Measurements from ENCODE around the gene CRAMP1.

The CRAMP1 gene

DNA sequence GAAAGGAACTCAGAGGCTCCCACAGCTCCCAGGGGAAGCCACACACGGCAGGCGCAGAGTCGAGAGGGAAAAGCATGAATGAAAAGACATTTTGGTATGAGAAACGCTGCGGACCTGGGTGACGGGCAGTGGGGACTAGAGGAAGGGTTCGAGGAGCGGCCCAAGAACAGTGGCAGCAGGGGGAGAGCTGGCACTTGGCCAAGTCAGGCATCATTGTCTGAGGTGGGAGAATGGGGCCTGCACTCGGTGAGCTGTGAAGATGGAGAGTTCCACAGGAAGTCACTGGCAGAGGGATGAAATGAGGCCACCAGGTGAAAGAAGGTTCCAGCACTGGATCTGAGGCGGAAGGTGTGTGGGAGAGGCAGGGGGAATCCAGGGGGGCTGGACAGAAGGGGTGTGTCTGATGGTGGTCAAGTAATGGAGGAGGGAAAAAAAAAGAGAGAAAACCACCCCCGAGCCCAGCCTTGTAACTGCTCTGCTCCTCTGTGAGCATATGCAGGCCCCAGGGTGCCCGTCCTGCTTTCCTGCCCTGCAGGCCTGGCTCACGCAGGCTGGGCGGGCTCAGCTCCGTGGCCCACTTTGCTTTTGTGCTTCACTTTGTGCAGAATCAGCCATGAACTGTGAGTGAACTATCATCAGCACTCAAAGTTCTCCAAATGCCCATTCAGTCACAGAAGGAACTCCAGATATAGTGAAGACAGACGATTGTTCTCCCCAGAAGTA, 46.9 kb upstream of the CRAMP1 start:
- no peak overlapping the region for H2BK12ac ChIP-seq (ENCODE audit: low read length in 2 of 2)
- no peaks in the 10 kb centered on the region for H3K27me3 ChIP-seq (ENCODE audit: control insufficient read depth in 1 of 2, insufficient read depth in 1 of 2, low read length in 2 of 2)
- no peak overlapping the region for H2BK5ac ChIP-seq (ENCODE audit: low read depth, low read length, poor library complexity, severe bottlenecking)
- no peaks in the 10 kb centered on the region for H3K79me1 ChIP-seq (replicated peaks; ENCODE audit: low read length, poor library complexity, severe bottlenecking)
- H2AK5ac ChIP-seq (ENCODE audit: low read length, severe bottlenecking), result no peak overlapping the region
- H4K91ac ChIP-seq (ENCODE audit: low read length), result peak overlapping the region; percentile 2
- no peak overlapping the region for H3K14ac ChIP-seq (ENCODE audit: low read length in 2 of 2)
- H2AFZ ChIP-seq (ENCODE audit: low read depth, low read length), result no peak overlapping the region
- no peak overlapping the region for H3K4me2 ChIP-seq (ENCODE audit: low read length, poor library complexity, severe bottlenecking)
- no peaks in the 10 kb centered on the region for H3K9me3 ChIP-seq (ENCODE audit: control insufficient read depth, low read length)
- H3K4me1 ChIP-seq (ENCODE audit: control insufficient read depth, insufficient read depth, low read depth, low read length), result peaks cover 7% of the 10 kb centered on the region
- H3K27ac ChIP-seq (ENCODE audit: low read length, poor library complexity, severe bottlenecking), result no peak overlapping the region
- H2BK15ac ChIP-seq (ENCODE audit: low read depth, poor library complexity, severe bottlenecking), result no peak overlapping the region
- no peak overlapping the region for H2BK120ac ChIP-seq (ENCODE audit: low read depth, low read length)
- H3K4me3 ChIP-seq (ENCODE audit: insufficient read depth in 1 of 2, low read depth in 1 of 2, low read length in 2 of 2), result peak overlapping the region in 1 of 2 experiments; percentile 14
- H3K4ac ChIP-seq (ENCODE audit: low read depth in 1 of 2, low read length in 2 of 2), result no peak overlapping the region
- no peak overlapping the region for H3K18ac ChIP-seq (ENCODE audit: low read depth in 1 of 2, low read length in 2 of 2)
- no peak overlapping the region for H3K9ac ChIP-seq (ENCODE audit: low read length)
- H4K8ac ChIP-seq (ENCODE audit: low read length), result no peak overlapping the region
- 90% methylated on average over 16 of the region's 16 CpGs for WGBS
- peaks cover 61 to 71% of the 10 kb centered on the region in 2 experiments for H3K36me3 ChIP-seq (ENCODE audit: control insufficient read depth in 1 of 2, insufficient read depth in 2 of 2, low read depth in 1 of 2, low read length in 2 of 2)
- no peak for DNase-seq
- H3K23ac ChIP-seq (ENCODE audit: low read length in 2 of 2), result no peak overlapping the region

GRCh38 chr16:1567988-1568387, 44.2 kb upstream of the CRAMP1 start:
- Histone ChIP-seq H2BK15ac (ENCODE audit: low read depth, poor library complexity, severe bottlenecking) (no peak overlapping the region), H3K27me3 (ENCODE audit: control insufficient read depth in 1 of 2, insufficient read depth in 1 of 2, low read length in 2 of 2) (no peaks in the 10 kb centered on the region), H3K9me3 (ENCODE audit: control insufficient read depth, low read length) (no peaks in the 10 kb centered on the region), H2AK5ac (ENCODE audit: low read length, severe bottlenecking) (no peak overlapping the region), H2AFZ (ENCODE audit: low read depth, low read length) (no peak overlapping the region), H3K14ac (ENCODE audit: low read length in 2 of 2) (no peak overlapping the region), H3K4me3 (ENCODE audit: insufficient read depth in 1 of 2, low read depth in 1 of 2, low read length in 2 of 2) (no peak overlapping the region), H3K79me1 (replicated peaks; ENCODE audit: low read length, poor library complexity, severe bottlenecking) (no peaks in the 10 kb centered on the region), H3K9ac (ENCODE audit: low read length) (no peak overlapping the region), H2BK12ac (ENCODE audit: low read length in 2 of 2) (no peak overlapping the region), H3K18ac (ENCODE audit: low read depth in 1 of 2, low read length in 2 of 2) (no peak overlapping the region), H3K4ac (ENCODE audit: low read depth in 1 of 2, low read length in 2 of 2) (no peak overlapping the region), H3K36me3 (ENCODE audit: control insufficient read depth in 1 of 2, insufficient read depth in 2 of 2, low read depth in 1 of 2, low read length in 2 of 2) (peaks cover 58 to 67% of the 10 kb centered on the region in 2 experiments), H3K27ac (ENCODE audit: low read length, poor library complexity, severe bottlenecking) (no peak overlapping the region), H2BK5ac (ENCODE audit: low read depth, low read length, poor library complexity, severe bottlenecking) (no peak overlapping the region), H3K4me1 (ENCODE audit: control insufficient read depth, insufficient read depth, low read depth, low read length) (peaks cover 9% of the 10 kb centered on the region), H3K4me2 (ENCODE audit: low read length, poor library complexity, severe bottlenecking) (no peak overlapping the region), H3K23ac (ENCODE audit: low read length in 2 of 2) (no peak overlapping the region), H4K91ac (ENCODE audit: low read length) (no peak overlapping the region), H4K8ac (ENCODE audit: low read length) (no peak overlapping the region), H2BK120ac (ENCODE audit: low read depth, low read length) (no peak overlapping the region)
- DNase-seq, result no peak
- 92% methylated on average over 13 of the region's 13 CpGs for WGBS

GRCh38 chr16:1571012-1571671, 41.0 kb upstream of the CRAMP1 start:
- Histone ChIP-seq H4K8ac (ENCODE audit: low read length) (no peak overlapping the region), H2AFZ (ENCODE audit: low read depth, low read length) (no peak overlapping the region), H3K9ac (ENCODE audit: low read length) (no peak overlapping the region), H4K91ac (ENCODE audit: low read length) (no peak overlapping the region), H2AK5ac (ENCODE audit: low read length, severe bottlenecking) (no peak overlapping the region), H3K4me2 (ENCODE audit: low read length, poor library complexity, severe bottlenecking) (no peak overlapping the region), H3K27me3 (ENCODE audit: control insufficient read depth in 1 of 2, insufficient read depth in 1 of 2, low read length in 2 of 2) (no peaks in the 10 kb centered on the region), H3K4me1 (ENCODE audit: control insufficient read depth, insufficient read depth, low read depth, low read length) (peaks cover 4% of the 10 kb centered on the region), H2BK12ac (ENCODE audit: low read length in 2 of 2) (no peak overlapping the region), H3K4ac (ENCODE audit: low read depth in 1 of 2, low read length in 2 of 2) (no peak overlapping the region), H3K9me3 (ENCODE audit: control insufficient read depth, low read length) (no peaks in the 10 kb centered on the region), H3K27ac (ENCODE audit: low read length, poor library complexity, severe bottlenecking) (no peak overlapping the region), H3K36me3 (ENCODE audit: control insufficient read depth in 1 of 2, insufficient read depth in 2 of 2, low read depth in 1 of 2, low read length in 2 of 2) (peaks cover 44 to 49% of the 10 kb centered on the region in 2 experiments), H3K4me3 (ENCODE audit: insufficient read depth in 1 of 2, low read depth in 1 of 2, low read length in 2 of 2) (no peak overlapping the region), H2BK120ac (ENCODE audit: low read depth, low read length) (no peak overlapping the region), H3K23ac (ENCODE audit: low read length in 2 of 2) (no peak overlapping the region), H3K14ac (ENCODE audit: low read length in 2 of 2) (no peak overlapping the region), H3K79me1 (replicated peaks; ENCODE audit: low read length, poor library complexity, severe bottlenecking) (no peaks in the 10 kb centered on the region), H2BK5ac (ENCODE audit: low read depth, low read length, poor library complexity, severe bottlenecking) (no peak overlapping the region), H3K18ac (ENCODE audit: low read depth in 1 of 2, low read length in 2 of 2) (no peak overlapping the region), H2BK15ac (ENCODE audit: low read depth, poor library complexity, severe bottlenecking) (no peak overlapping the region)
- WGBS, result 81% methylated on average over 6 of the region's 7 CpGs
- no peak for DNase-seq

DNA sequence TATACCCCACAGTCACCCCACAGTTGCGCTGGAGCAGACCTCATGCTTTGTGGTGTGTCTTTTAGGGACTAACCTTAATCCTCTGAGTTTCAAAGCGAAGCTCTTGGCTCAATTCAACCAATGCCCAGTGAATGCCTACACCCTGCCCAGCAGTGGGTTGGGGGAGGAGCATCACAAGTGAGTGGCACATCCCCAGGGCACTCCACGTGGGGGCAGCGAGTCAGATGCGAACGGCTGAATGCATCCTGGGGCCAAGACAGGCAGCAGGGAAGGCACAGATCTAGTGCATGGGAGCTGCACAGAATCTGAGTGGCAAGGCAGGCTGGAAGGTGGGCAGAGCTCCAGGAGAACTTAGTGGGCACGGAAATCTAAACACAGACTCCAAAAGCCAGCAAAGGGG, 39.5 kb upstream of the CRAMP1 start:
- Histone ChIP-seq H2AFZ (ENCODE audit: low read depth, low read length) (no peak overlapping the region), H3K27ac (ENCODE audit: low read length, poor library complexity, severe bottlenecking) (no peak overlapping the region), H2BK5ac (ENCODE audit: low read depth, low read length, poor library complexity, severe bottlenecking) (no peak overlapping the region), H3K14ac (ENCODE audit: low read length in 2 of 2) (no peak overlapping the region), H2BK12ac (ENCODE audit: low read length in 2 of 2) (peak overlapping the region in 1 of 2 experiments; percentile 43), H3K9ac (ENCODE audit: low read length) (no peak overlapping the region), H3K4ac (ENCODE audit: low read depth in 1 of 2, low read length in 2 of 2) (no peak overlapping the region), H4K91ac (ENCODE audit: low read length) (no peak overlapping the region), H2BK15ac (ENCODE audit: low read depth, poor library complexity, severe bottlenecking) (no peak overlapping the region), H3K36me3 (ENCODE audit: control insufficient read depth in 1 of 2, insufficient read depth in 2 of 2, low read depth in 1 of 2, low read length in 2 of 2) (peaks cover 43 to 53% of the 10 kb centered on the region in 2 experiments), H3K4me1 (ENCODE audit: control insufficient read depth, insufficient read depth, low read depth, low read length) (peaks cover 4% of the 10 kb centered on the region), H2BK120ac (ENCODE audit: low read depth, low read length) (no peak overlapping the region), H3K27me3 (ENCODE audit: control insufficient read depth in 1 of 2, insufficient read depth in 1 of 2, low read length in 2 of 2) (no peaks in the 10 kb centered on the region), H3K18ac (ENCODE audit: low read depth in 1 of 2, low read length in 2 of 2) (no peak overlapping the region), H3K9me3 (ENCODE audit: control insufficient read depth, low read length) (no peaks in the 10 kb centered on the region), H3K79me1 (replicated peaks; ENCODE audit: low read length, poor library complexity, severe bottlenecking) (no peaks in the 10 kb centered on the region), H3K4me3 (ENCODE audit: insufficient read depth in 1 of 2, low read depth in 1 of 2, low read length in 2 of 2) (no peak overlapping the region), H3K4me2 (ENCODE audit: low read length, poor library complexity, severe bottlenecking) (no peak overlapping the region), H3K23ac (ENCODE audit: low read length in 2 of 2) (no peak overlapping the region), H4K8ac (ENCODE audit: low read length) (no peak overlapping the region), H2AK5ac (ENCODE audit: low read length, severe bottlenecking) (no peak overlapping the region)
- no peak for DNase-seq
- WGBS, result 87% methylated on average over 7 of the region's 7 CpGs
